HG03457 (cell line): ENCODE results near the gene ITGB3BP.
"Not testable (repeated sequence)": the region's sequence is repeated elsewhere in the genome, so short reads cannot be mapped to it uniquely, and the experiment has no call there.

Experiments
- ATAC-seq: cut with Tn5 transposase; IDR thresholded peaks from one replicate; pipeline ENCODE4 v1.9.1; 2021; ENCODE audit warnings: moderate number of reproducible peaks; ENCODE audit not compliant: unreplicated experiment

The ITGB3BP gene

GRCh38 chr1:63522891-63523728 is at the start of gene ITGB3BP, which contains the start of gene EFCAB7:
Gene ITGB3BP (minus strand): TSS chr1:63523225. CDS start chr1:63523133, 92 bp downstream.
Gene EFCAB7 (plus strand): TSS chr1:63523525. CDS start chr1:63525573, 2,048 bp downstream.
- peak; percentile 86 for ATAC-seq

- ATAC-seq: not testable (repeated sequence)
These were observed 49.7 kb upstream of the ITGB3BP start for GRCh38 chr1:63572686-63573085.

- no peak for ATAC-seq
These were observed 46.8 kb upstream of the ITGB3BP start for GRCh38 chr1:63569640-63570316.

- no peak for ATAC-seq
These were observed 46.0 kb upstream of the ITGB3BP start for GRCh38 chr1:63569068-63569467.

- ATAC-seq: no peak
These were observed 40.7 kb upstream of the ITGB3BP start for GRCh38 chr1:63563745-63564144.

- ATAC-seq: no peak
These were observed 36.3 kb upstream of the ITGB3BP start for GRCh38 chr1:63559357-63559756.

- ATAC-seq: no peak
These were observed 34.5 kb upstream of the ITGB3BP start for GRCh38 chr1:63557365-63557987.

GRCh38 chr1:63555480-63555879 is 32.5 kb upstream of the ITGB3BP start:
- no peak for ATAC-seq

- ATAC-seq: no peak
These were observed 25.9 kb upstream of the ITGB3BP start for GRCh38 chr1:63548877-63549276.

GRCh38 chr1:63548303-63548702 is 25.3 kb upstream of the ITGB3BP start:
- no peak for ATAC-seq

GRCh38 chr1:63547621-63548294 is 24.7 kb upstream of the ITGB3BP start:
- no peak for ATAC-seq

- no peak for ATAC-seq
These were observed 22.8 kb upstream of the ITGB3BP start for GRCh38 chr1:63545780-63546179.

- no peak for ATAC-seq
These were observed 14.9 kb upstream of the ITGB3BP start for GRCh38 chr1:63537940-63538339.

GRCh38 chr1:63537006-63537405 is 14.0 kb upstream of the ITGB3BP start:
- no peak for ATAC-seq

- ATAC-seq: no peak
These were observed 11.4 kb upstream of the ITGB3BP start for GRCh38 chr1:63534406-63534805.

GRCh38 chr1:63533931-63534330 is 10.9 kb upstream of the ITGB3BP start:
- ATAC-seq: no peak

GRCh38 chr1:63532727-63533126 is 9.7 kb upstream of the ITGB3BP start:
- no peak for ATAC-seq

- no peak for ATAC-seq
These were observed 1.2 kb upstream of the ITGB3BP start for GRCh38 chr1:63524201-63524600.

GRCh38 chr1:63523738-63524137 is 713 bp upstream of the ITGB3BP start:
- no peak for ATAC-seq

GRCh38 chr1:63516629-63517028 is 6.4 kb downstream of the ITGB3BP start:
- ATAC-seq: no peak

GRCh38 chr1:63512584-63512983 is 10.4 kb downstream of the ITGB3BP start:
- ATAC-seq: no peak
